ENCODE measurements around the gene CYP27B1.

CYP27B1 gene

DNA sequence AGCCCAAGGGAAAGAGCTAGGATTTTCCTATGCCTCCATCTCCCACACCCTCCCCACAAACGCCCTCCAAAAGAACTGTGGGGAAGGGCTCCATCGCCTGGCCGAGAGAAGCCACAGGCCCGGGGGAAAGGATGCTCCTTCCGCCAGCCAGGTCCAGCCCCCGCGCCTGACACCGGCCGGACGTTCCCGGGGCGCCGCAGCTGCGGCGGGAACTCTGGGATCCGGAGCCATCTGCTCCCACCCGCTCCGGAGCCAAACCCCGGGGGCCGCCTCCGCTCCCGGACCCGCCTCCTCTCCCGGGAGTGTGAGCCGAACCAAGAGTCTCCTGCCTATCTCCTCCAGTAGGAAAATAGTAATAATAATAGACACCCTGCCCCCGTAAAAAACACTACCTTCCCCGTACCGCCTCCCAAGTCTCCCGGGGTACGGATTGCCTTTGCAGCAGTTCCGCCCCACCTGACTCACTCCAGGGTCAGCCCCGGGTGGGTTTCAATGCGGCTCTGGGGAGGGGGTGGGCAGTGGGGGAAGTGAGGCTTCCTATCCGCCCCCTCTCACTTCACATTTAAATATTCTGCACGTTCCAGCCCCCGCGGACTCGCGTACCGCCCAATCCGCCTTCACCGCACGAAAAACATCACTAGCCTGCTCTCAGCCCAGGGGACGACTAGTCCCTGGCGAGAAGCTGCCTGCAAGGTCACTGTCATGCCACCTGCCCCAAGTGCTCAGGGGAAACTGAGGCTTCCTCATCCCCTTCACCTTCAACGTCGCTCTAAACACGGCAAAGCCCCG is 30.7 kb downstream of the CYP27B1 start:
- DNase-seq (ENCODE audit: low read depth in 3 of 3), result no peak

DNA sequence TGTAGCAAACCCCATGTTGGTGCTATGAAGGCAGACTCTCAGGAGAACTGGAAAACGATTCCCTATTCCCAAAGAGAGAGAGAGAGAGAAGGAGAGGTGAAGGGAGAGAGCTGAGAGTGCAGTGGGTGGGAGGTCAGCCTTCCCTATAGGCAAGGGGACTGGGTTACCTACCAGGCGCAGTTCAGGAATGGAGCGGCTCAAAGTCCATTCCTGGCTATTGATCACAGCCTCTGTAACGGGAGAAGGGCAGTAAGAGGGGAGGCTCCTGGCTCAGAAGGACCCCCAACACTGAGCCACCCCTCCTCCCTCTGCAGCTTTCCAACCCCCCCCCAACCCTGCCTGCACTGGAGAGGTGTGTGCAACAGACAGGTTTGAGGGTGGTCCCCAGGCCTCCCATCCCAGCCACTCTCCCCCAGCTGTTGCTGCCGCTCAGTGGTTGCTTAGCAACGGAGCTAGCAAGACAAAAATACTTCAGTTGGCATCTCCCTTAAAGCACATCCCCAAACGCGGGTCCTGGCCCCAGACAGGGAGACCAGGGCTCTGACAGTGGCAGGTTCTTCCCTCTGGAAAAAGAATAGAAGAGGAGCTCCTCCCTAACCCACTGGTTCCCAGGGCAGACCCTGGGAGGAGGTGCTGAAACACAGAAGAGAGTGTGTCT is 31.6 kb downstream of the CYP27B1 start:
- DNase-seq (ENCODE audit: low read depth in 3 of 3), result no peak

DNA sequence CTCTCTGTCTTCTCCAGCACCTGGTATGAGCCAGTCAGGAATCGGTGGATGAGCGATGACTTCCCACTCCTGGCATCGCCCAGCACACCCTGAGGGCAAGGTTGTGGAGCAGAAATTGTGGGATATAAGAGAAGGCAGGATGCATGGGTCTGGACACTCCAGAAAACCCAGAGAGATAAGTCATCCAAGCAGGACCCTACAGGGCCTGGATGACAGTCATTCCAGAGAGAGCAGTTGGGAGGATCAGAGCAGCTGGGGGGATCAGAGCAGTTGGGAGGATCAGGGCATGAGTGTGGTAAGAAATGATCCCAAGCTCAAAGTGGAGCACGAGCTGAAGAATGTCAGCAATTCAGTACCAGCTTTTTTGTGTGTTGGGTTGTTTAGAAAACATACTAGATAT is 32.3 kb downstream of the CYP27B1 start:
- no peak for DNase-seq (ENCODE audit: low read depth in 3 of 3)

DNA sequence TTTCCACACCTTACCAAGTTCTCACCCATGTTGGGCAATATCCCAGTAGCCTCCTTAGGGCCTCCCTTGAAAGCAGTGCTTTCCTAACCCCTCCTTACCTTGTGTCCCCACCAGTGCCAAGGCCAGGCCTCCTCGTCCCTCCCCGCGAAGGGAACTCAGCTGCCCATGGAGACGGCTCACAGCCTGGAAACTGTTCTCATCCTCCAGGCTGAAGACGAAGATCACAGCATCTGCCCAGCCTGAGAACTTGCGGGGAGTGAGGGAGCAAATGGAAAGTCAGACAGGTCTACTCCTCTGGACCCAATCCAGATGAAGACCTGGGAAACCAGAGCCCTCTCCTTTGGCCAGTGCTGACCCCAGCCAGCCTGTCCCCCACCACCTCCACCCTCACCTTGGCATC is 33.0 kb downstream of the CYP27B1 start:
- DNase-seq (ENCODE audit: low read depth in 3 of 3), result no peak

DNA sequence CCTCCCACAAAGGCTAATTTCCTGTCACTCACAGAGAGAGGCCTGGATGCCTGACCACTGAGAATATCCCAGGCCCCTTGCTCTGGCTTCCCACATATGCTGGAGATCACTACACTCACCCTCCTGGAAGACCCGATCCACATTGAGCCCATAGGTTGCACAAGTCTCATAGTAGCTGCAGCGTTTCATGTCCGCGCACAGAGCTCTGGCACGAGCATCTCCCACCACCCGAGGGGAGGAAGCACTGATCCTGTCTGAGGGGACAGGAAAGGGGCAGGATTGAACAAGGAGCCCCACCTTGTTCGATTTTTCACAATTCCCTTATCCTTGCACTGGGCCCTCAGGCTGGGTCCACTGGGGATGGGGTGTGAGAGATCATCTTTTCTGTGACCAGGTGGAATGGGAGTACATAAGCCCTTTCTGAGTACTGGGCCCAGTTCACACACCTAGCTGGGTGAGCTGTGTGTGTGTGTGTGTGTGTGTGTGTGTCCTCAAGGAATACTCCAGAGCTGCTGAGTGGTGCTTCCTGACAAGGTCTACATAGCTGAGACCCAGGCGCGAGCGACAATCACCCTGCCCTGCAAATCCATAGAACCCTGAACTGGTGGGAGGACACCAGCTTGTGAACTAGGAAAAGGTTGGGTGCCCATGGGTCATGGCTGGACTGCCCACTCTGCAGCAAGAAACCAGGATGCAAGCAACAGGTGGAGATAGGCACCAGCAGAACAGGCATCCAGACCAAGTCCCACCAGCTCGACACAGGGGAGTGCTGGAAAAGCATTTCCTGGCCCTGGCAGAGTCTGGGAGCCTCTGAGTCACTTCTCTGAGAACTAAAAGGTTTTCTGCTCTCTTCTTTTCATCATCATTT is 33.9 kb downstream of the CYP27B1 start:
- no peak for DNase-seq (ENCODE audit: low read depth in 3 of 3)

DNA sequence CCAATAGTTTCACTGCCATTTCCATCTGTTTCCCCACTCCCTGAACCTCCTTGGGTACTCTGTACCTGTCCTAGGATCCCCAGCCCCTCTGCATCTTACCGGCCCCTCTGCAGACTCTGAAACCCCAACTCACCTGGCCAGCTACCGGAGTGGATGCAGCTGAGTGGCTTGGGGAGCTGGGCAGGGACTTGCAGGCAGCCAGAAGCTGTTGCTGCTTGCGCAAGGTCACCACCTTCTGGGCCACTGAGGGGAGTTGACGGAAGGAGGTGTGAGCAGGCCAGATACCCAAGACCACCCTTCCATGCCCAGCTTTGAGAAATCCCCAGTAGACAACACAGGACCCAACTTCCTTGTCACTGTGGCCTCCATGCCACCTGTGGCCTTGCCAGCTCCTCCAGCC is 34.6 kb downstream of the CYP27B1 start:
- no peak for DNase-seq (ENCODE audit: low read depth in 3 of 3)

DNA sequence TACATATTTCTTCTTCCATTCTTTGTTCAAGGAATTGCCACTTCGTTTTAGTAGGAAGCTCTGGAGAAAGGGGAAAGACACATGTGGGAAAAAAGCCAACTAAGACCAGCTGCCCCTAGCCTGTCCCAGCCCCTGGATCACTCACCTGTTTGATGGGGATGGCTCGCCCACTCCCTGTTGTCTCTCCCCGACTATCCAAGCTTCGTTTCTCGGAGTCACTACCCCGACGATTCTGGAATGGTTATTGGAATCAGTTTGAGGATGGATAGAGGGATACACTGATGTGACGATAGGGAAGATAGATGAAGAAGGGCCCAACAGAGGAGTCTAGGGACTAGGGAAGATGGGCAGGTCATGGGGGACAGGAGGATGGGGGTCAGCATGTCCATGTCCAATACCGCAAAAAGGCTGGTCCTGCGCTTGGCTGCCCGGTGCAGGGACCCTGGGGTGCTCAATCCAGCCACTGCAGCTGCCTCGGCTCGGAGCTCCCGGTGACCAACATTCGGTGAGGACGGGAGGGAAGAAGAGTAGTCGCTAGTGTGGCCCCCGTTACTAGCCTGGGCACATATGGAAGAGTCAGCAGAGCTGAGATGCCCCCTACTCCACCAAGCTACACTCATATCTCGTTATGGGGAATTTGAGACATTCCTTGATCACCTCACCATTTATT is 35.3 kb downstream of the CYP27B1 start:
- DNase-seq (ENCODE audit: low read depth in 3 of 3), result no peak

DNA sequence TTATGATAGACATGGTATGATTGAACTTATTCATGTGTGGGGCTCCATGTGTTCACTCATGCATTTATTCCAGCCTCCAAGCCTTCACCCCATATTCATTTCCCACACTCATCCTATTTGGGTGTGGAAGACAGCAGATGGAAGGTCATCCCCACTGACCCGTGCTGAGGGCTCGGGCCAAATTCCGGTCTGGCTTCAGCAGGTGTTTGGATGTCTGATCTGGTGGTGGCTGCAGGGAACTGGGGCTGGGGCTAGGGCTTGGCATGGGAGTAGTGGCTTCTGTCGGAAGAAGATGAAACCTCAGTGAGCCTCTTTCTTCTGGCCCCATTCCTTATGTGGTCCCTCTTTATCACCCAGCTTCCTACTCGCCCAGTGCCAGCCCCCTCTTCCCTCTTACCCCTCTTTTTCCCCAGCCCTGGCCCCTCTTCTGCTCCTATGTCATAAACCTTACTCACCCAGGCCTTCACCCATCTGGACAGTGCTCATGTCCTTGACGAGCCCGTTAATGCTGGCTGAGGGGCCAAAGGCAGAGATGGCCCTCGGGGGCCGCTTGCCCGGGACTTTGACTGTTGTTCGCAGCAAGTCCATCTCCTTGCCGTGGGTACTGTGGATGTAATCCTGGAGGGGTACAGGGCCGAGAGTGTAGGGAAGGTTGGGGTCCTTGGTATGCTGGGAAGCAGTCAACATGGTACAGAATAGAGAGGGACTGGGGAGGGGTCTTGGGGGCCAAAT is 36.4 kb downstream of the CYP27B1 start:
- no peak for DNase-seq (ENCODE audit: low read depth in 3 of 3)

DNA sequence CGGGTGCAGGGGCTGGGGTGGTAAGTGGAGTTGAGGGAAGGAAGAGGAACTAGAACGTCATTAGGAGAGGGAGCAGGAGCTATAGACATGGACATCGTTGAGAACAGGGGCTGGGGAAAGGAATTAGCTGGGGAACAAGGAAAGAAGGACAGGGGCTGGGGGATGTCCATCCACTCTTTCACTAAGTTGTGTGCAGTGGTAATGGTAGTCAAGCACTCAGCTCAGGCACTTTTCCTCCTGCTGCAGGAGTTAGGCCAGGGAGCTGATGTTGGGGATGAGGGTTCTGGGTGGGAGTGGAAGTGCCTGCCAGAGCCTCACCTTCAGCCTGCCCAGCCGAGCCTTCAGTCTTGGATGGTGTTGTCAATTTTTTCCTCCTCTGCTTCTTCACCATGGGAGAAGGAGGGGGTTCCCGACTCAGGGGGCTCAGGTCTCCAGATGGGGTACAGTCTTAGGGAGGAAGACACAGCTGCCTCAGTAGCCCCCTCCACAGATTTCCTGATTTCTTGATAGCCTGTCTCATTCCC is 37.5 kb downstream of the CYP27B1 start:
- no peak for DNase-seq (ENCODE audit: low read depth in 3 of 3)

DNA sequence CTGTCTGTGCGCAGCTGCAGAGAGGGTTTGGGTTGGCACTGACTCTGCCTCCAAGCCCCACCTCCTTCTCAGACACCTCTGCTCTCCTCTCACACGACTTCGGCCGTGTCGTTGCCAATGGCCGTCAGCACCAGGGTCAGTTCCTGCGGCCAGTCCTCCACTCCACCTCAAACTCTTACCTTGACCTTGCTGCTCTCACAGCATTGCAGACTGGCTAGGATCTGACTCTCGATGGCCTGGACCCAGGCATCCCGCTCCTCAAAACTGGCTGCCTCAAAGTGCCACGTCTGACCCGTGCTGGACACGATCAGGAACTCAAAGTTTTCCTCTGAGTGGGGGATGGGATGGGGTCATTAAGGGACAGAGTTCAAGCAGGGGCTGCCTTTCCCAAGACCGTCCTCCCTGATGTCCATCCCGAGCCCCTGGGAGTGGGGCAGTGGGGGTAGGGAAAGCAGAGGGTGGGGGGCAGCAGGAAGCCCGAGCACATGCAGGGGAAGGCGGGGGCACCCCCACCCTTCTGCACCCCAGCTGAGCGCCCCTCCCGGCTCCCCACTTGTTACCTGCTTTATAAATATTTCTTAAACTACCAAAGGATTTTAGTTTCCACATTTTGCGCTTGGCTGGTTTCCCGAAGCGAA is 39.0 kb downstream of the CYP27B1 start:
- DNase-seq (ENCODE audit: low read depth in 3 of 3), result no peak

DNA sequence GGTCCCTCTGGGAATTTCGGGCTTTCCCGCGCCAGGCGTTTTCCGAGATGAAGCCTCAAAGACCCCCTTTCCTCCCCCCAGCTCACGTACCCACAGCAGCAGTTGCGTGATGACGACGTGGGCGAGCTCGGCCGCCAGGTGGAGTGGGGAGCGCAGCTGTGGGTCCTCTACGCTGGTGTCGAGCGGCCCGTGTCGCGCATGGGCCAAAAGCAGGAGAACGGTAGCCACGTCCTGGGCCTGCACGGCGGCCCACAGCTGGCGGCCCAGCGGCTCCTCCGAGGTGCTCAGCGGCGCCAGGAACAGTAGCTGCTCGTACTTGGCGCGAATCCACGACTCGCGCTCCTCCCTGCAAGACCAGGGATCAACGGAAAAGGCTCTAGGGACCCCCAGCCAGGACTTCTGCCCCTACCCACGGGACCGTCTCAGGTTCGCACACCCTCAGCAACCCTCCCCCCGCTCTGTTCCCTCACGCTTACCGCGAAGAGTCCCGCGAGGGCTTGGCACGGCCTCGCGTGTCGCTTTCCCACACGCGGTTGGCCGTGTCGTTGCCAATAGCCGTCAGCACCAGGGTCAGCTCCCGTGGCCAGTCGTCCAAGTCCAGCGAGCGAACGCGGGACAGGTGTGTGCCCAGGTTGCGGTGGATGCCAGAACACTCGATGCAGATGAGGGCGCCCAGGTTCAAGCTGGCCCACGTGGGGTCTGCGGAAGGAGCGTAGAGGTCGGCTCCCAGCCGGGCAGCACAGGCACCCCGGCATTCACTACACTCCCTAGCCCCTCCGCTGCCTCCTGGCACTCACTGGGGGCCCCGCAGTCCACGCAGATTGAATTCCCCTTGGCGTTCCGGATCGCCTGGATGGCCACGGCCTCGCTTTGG is 39.8 kb downstream of the CYP27B1 start:
- DNase-seq (ENCODE audit: low read depth in 3 of 3), result no peak

DNA sequence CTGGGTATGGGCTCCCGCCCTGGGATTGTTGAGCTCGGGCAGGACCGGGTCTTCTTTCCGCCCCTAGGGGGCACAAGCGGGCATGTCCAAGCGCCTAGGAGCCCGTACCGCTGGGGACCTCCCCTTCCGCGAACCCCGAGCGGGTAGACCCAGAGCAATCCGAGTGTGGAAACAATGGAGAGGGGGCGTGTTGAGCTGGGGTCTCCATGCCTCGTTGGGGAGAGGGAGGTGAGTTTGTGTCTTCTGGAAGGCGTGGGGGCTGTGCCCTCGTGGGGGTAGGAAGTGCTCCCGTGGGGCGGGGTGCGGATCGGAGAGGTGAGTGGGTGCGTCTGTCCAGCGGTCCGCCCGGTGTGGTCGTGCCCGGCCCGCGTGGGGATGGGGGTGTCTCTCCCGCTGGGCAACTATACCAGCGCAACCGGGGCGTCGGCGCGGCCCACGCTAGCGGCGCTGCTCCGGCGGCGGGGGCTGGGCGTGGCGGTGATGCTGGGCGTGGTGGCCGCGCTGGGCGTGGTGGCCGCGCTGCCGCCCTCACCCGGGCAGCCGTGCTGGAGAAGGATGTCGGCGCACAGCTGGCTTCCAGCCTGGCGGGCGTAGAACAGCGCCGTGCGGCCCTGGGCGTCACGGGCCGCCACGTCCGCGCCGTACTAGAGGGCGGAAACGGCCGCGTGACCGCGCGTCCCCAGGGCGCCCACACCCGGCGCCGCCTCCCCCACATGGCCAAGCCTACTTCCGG is 40.6 kb downstream of the CYP27B1 start:
- DNase-seq (ENCODE audit: low read depth in 3 of 3), result no peak

DNA sequence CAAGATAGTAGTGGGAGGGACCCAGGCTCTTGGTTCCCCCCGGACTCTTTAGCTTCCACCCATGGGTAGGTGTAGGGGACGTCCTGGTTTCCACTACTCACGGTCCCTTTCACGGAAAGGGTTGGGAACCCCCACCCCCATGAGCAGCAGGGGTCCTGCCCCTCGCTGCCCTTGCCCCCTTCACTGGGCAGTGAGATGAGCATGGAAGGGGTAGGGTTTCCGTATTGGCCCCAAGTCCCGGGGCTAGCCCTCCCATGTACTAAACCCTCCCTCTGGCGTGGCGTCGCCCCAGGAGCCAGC is 41.1 kb downstream of the CYP27B1 start:
- no peak for DNase-seq (ENCODE audit: low read depth in 3 of 3)

DNA sequence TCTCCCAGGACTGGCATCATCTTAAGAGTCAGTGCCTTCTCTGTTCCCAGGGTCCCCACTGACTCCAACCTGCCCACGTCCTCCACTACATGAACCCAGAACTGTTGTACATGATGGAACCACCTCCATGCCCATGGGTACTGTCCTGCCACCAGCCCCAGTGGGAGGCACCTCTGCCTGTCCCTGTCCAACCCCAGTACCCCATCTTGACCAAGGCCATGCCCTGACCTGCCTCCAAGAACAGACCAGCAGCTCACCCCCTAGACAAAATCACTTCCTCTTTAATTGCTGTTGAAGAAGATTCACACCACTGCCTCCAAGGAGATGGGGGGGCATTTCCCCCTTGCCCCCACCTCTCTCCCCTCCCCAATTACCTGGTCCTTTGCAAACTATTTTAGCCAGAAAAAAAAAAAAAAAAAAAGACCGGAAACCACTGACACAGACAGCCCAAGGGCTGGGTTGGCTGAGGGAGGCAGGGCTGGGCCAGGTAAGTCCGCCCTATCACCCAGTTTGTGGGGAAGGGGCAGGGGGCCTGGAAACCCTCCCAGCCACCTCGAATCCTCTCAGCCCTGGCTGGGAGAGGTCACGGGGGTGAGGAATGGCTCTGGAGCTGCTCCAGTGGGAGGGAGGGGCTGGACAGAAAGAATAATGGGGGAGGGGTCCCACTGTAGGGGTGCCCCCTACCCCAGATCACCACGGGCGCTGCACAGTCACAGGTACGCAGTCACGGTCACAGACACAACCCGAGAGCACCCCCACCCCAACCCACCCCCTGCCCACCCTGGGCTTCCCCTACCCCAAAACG is 41.7 kb downstream of the CYP27B1 start:
- no peak for DNase-seq (ENCODE audit: low read depth in 3 of 3)

DNA sequence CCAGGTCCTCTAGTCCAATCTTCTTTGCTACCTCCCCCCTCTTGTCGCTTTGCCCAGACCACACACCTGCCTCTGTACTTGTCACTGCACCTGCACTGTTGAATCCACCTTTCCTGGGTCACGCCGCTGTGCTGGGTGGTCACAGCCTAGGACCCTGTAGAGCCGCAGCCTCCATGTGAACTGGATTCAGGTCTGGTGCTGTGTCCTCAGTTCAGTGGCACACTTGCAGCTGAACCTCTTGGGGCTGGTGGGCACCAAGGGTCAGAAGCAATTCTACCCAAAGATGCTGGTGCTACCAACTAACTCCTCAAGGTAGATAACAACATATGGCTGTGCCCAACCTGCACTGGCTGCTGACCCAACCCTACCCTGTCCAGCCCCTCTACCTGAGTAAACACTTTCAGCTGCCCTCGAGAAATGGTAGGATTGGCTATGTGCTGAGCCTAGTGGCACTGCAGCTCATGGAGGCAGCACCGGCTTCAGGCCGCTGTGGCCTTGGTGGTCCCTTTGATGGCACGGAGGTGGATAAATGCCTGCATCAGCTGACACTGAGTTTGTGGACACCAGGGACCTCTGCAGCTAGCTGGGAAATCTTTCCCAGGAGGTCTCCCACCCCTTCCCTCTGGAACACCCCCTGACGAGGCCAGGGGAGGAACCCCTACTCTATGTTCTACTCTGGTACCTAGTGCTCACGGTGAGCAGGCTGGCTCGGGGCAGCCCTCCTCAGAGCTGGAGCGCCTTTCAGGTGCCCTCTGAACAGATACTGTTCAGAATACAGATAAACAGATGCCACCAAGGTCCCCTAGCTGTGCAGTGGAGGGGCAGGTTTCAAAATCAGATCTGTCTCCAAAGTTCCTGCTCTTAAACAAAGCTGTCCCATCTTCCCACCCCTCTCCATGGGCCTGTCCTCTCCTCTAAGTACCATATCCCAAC is 42.6 kb downstream of the CYP27B1 start:
- no peak for DNase-seq (ENCODE audit: low read depth in 3 of 3)

DNA sequence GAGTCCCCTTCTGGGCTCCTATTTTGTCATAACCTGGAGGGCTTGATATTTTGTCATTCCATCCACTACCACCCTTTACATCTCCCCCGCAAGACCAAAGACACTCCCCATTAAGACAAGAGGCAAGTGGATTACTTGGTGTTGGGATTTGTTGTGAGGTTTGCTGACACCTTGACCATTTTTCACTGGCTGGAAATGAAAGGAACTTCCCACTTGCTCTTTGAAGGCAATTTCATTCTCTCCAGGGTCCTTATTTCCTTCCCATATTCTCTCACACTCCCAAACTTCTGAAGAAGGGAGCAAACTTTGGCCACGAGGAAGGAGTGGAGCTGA is 43.3 kb downstream of the CYP27B1 start:
- DNase-seq (ENCODE audit: low read depth in 3 of 3), result no peak
